ENCODE results near the gene NUPR2.
"Not testable (repeated sequence)": the region's sequence is repeated elsewhere in the genome, so short reads cannot be mapped to it uniquely, and the experiment has no call there.

The NUPR2 gene

DNA sequence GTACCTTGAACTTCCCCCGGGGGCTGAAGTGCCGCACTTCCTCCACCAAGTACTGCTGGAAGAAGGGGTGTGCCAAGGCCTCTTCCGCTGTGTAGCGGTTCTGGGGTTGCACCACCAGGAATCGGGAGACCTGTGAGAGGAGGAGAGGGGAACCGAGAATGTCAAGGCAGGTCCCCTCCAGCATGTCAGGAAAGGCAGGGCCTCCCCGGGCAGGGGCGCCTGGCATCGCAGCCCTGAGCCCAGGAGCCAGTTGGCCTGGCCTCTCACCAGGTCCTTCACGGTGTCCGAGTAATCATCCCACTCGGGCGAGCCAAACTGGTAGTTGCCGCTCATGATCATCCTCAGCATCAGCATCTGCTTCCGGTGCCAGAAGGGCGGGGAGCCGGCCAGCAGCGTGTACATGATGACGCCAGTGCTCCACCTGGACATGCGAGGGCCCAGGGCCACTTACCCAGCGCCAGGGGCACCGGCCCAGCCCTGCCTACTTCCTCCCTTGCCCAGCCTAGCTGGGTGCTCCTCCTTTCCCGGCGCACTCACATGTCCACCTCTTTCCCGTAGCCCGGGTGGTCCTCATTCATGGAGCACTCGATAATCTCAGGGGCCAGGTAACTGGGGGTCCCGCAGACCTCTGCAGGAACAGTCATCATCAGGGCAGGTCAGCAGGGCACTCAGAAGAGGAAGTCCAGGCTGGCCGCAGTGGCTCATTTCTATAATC lies 34.4 kb downstream of the NUPR2 start:
- POLR2A ChIA-PET, result no interaction called here
- Histone ChIP-seq H3K4me3 (ENCODE audit: low read depth, low read length) (no peak overlapping the region), H3K4me1 (ENCODE audit: control insufficient read depth, insufficient read depth, low read length) (no peaks in the 10 kb centered on the region), H3K36me3 (ENCODE audit: control insufficient read depth in 2 of 2, insufficient read depth in 1 of 2, low read length in 2 of 2) (peaks cover 5 to 25% of the 10 kb centered on the region in 2 experiments; a peak in 2 of 3 replicates), H3K9me3 (ENCODE audit: control insufficient read depth, insufficient read depth, low read depth, low read length) (no peaks in the 10 kb centered on the region), H3K27ac (ENCODE audit: extremely low read depth, low read depth, low read length) (no peak overlapping the region)
- CTCF ChIA-PET, result no interaction called here
- TF ChIP-seq ZNF658 (tag by site-specific recombination; IDR thresholded peaks at IDR 0.05), result no peak
- TF ChIP-seq ZNF514 (tag by site-specific recombination; IDR thresholded peaks at IDR 0.05), result no peak
- TF ChIP-seq ZNF24 (tag by site-specific recombination; IDR thresholded peaks at IDR 0.05), result no peak
- no peak for TF ChIP-seq ZFP69B (tag by site-specific recombination; IDR thresholded peaks at IDR 0.05)
- no peak for TF ChIP-seq ZFP41 (tag by site-specific recombination; IDR thresholded peaks at IDR 0.05; ENCODE audit: borderline replicate concordance)
- no peak for TF ChIP-seq ZNF645 (tag by site-specific recombination; IDR thresholded peaks at IDR 0.05)
- TF ChIP-seq, protein P1, sequence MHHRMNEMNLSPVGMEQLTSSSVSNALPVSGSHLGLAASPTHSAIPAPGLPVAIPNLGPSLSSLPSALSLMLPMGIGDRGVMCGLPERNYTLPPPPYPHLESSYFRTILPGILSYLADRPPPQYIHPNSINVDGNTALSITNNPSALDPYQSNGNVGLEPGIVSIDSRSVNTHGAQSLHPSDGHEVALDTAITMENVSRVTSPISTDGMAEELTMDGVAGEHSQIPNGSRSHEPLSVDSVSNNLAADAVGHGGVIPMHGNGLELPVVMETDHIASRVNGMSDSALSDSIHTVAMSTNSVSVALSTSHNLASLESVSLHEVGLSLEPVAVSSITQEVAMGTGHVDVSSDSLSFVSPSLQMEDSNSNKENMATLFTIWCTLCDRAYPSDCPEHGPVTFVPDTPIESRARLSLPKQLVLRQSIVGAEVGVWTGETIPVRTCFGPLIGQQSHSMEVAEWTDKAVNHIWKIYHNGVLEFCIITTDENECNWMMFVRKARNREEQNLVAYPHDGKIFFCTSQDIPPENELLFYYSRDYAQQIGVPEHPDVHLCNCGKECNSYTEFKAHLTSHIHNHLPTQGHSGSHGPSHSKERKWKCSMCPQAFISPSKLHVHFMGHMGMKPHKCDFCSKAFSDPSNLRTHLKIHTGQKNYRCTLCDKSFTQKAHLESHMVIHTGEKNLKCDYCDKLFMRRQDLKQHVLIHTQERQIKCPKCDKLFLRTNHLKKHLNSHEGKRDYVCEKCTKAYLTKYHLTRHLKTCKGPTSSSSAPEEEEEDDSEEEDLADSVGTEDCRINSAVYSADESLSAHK (tag by site-specific recombination; IDR thresholded peaks at IDR 0.05), result no peak
- TF ChIP-seq, protein P2, sequence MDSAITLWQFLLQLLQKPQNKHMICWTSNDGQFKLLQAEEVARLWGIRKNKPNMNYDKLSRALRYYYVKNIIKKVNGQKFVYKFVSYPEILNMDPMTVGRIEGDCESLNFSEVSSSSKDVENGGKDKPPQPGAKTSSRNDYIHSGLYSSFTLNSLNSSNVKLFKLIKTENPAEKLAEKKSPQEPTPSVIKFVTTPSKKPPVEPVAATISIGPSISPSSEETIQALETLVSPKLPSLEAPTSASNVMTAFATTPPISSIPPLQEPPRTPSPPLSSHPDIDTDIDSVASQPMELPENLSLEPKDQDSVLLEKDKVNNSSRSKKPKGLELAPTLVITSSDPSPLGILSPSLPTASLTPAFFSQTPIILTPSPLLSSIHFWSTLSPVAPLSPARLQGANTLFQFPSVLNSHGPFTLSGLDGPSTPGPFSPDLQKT (IDR thresholded peaks at IDR 0.05; ENCODE audit: borderline replicate concordance, low read depth, low read length), result no peak
- no peak for TF ChIP-seq ZNF660 (tag by site-specific recombination; IDR thresholded peaks at IDR 0.05)
- TF ChIP-seq ZNF366 (tag by site-specific recombination; conservative IDR thresholded peaks at IDR 0.05), result no peak
- no peak for TF ChIP-seq HOXD13 (CRISPR knock-in tag; IDR thresholded peaks at IDR 0.05; ENCODE audit: borderline replicate concordance)
- TF ChIP-seq, protein P3, sequence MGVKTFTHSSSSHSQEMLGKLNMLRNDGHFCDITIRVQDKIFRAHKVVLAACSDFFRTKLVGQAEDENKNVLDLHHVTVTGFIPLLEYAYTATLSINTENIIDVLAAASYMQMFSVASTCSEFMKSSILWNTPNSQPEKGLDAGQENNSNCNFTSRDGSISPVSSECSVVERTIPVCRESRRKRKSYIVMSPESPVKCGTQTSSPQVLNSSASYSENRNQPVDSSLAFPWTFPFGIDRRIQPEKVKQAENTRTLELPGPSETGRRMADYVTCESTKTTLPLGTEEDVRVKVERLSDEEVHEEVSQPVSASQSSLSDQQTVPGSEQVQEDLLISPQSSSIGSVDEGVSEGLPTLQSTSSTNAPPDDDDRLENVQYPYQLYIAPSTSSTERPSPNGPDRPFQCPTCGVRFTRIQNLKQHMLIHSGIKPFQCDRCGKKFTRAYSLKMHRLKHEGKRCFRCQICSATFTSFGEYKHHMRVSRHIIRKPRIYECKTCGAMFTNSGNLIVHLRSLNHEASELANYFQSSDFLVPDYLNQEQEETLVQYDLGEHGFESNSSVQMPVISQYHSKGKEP (tag by site-specific recombination; IDR thresholded peaks at IDR 0.05), result no peak
- TF ChIP-seq ZNF112 (tag by site-specific recombination; IDR thresholded peaks at IDR 0.05), result no peak
- no peak for TF ChIP-seq ZNF585B (tag by site-specific recombination; IDR thresholded peaks at IDR 0.05)
- no peak for TF ChIP-seq ZNF549 (tag by site-specific recombination; IDR thresholded peaks at IDR 0.05)
- no peak for TF ChIP-seq ZNF707 (tag by site-specific recombination; IDR thresholded peaks at IDR 0.05)
- no peak for TF ChIP-seq ZFP37 (tag by site-specific recombination; IDR thresholded peaks at IDR 0.05)

DNA sequence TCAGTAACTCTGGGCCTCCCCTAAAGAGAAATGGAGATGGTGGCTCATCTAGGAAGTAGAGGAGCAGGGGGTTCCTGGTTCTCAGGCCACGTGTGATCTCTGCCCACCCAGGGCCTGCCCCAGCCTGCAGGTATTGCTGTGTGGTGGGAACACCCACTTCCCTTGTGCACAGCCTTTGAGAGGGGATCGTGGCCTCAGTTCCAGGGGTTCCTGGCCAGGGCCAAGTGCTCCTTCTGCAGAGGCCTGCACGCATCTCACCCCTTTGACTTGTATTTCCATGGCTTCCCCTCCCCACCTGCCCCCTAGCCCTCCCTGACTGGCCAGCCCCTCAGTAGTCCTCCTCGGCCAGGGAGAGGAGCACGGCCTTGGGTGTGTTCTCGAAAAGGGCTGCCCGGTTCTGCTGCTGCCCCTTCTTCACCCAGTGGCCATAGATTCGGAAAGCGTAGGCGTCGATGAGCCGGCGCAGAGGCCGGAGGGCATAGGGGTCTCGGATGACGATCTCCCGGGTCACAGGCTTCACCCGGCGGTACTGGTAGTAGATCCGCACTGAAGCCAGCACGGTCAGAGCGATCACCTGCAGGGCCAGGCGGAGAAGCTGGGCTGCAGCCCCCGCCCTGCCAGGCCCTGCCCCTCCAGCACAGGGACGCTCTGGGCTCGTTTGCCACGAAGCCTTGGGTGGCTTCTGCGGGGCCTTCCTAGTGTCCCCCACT lies 35.3 kb downstream of the NUPR2 start:
- H3K4me1 ChIP-seq (ENCODE audit: control insufficient read depth, insufficient read depth, low read length); H3K9me3 ChIP-seq (ENCODE audit: control insufficient read depth, insufficient read depth, low read depth, low read length); H3K4me3 ChIP-seq (ENCODE audit: low read depth, low read length); H3K27ac ChIP-seq (ENCODE audit: extremely low read depth, low read depth, low read length); POLR2A ChIA-PET; CTCF ChIA-PET: not testable (repeated sequence)
- peaks cover 9 to 30% of the 10 kb centered on the region in 2 experiments; a peak in 2 of 3 replicates for H3K36me3 ChIP-seq (ENCODE audit: control insufficient read depth in 2 of 2, insufficient read depth in 1 of 2, low read length in 2 of 2)
